Measurements from ENCODE around the gene CD72.

DNA sequence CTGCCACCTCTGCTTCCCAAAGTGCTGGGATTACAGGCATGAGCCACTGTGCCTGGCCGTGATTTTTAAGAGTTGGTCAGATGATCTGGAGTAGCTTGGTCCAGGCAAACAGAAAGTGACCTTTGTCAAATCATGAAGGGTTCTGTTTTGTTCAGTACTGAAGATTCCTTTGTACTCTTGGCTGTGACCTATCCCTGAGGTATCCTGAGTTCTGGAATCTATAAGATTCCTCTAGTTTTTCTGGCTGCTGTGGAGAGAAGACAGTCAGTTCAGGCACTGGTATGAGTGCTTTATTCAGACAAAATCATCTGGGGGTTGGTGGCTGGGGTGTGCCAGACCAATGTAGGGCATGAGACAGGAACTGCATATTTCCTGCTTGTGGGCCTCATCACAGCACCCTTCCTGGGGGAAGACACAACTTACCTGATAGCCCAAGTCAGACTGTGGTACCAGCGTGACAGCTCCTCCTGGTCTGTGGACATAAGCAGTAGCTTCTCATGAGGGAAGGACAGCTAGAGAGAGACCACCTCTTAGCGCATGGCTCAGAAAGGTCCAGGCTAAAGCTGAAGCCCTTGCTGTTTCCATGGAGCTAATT lies 43.6 kb upstream of the CD72 start:
- TF ChIP-seq, protein P1, sequence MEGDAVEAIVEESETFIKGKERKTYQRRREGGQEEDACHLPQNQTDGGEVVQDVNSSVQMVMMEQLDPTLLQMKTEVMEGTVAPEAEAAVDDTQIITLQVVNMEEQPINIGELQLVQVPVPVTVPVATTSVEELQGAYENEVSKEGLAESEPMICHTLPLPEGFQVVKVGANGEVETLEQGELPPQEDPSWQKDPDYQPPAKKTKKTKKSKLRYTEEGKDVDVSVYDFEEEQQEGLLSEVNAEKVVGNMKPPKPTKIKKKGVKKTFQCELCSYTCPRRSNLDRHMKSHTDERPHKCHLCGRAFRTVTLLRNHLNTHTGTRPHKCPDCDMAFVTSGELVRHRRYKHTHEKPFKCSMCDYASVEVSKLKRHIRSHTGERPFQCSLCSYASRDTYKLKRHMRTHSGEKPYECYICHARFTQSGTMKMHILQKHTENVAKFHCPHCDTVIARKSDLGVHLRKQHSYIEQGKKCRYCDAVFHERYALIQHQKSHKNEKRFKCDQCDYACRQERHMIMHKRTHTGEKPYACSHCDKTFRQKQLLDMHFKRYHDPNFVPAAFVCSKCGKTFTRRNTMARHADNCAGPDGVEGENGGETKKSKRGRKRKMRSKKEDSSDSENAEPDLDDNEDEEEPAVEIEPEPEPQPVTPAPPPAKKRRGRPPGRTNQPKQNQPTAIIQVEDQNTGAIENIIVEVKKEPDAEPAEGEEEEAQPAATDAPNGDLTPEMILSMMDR (IDR thresholded peaks at IDR 0.05; ENCODE audit: low read length), result no peak
- no peak for TF ChIP-seq EZH2 (optimal IDR thresholded peaks at IDR 0.05; ENCODE audit: low read depth, low read length)
